Measurements from ENCODE around the gene NKX2-2. TPM values are rescaled to one million over a fixed set of nuclear protein-coding genes. Genes with fewer than 3 reads are reported as not detected.

Gene NKX2-2
- total and polyA plus RNA-seq, 2 of the 8 experiments (the other 6 are each of a cell fraction or from before 2014, with no cell fraction given): not detected

GRCh38 chr20:21508230-21509078 lies 5.4 kb downstream of the NKX2-2 start:
- Histone ChIP-seq H2BK12ac (ENCODE audit: low read depth, low read length) (0 out of 2 replicates have a peak overlapping the region, but pooled peaks have one; percentile 60), H3K36me3 (ENCODE audit: control insufficient read depth in 2 of 4, insufficient read depth in 4 of 4, low read length in 3 of 4) (peaks cover 0 to 4% (median 0%) of the 10 kb centered on the region in 4 experiments; a peak in 1 of 8 replicates), H4K91ac (replicated peaks; ENCODE audit: insufficient read length, low read length) (no peak overlapping the region), H2BK15ac (ENCODE audit: low read length) (no peak overlapping the region), H3K9ac (replicated peaks in 1 of 4; ENCODE audit: extremely low read depth in 1 of 4, low read depth in 3 of 4, low read length in 3 of 4) (no peak overlapping the region), H3K4me1 (replicated peaks in 1 of 4; ENCODE audit: control insufficient read depth in 3 of 4, insufficient read depth in 4 of 4, low read length in 3 of 4) (peaks cover 6 to 49% (median 21%) of the 10 kb centered on the region in 4 experiments; a peak in 6 of 7 replicates), H3K27ac (ENCODE audit: low read depth, low read length) (no peak overlapping the region), H2AFZ (ENCODE audit: low read length) (no peak overlapping the region), H4K5ac (ENCODE audit: insufficient read length, low read depth, low read length) (no peak overlapping the region), H3K56ac (replicated peaks; ENCODE audit: insufficient read length, low read depth, low read length) (no peak overlapping the region), H3K23me2 (ENCODE audit: low read depth, low read length) (peaks cover 10% of the 10 kb centered on the region; the same call in 1 of the 2 replicates), H3K4ac (replicated peaks; ENCODE audit: insufficient read length, low read depth, low read length) (no peak overlapping the region), H2BK5ac (ENCODE audit: low read depth, low read length) (no peak overlapping the region), H2AK5ac (ENCODE audit: low read depth, low read length) (no peak overlapping the region), H3K4me2 (ENCODE audit: insufficient read depth in 1 of 2, low read depth in 2 of 2, low read length in 2 of 2) (peak overlapping the region; percentile 48 to 65), H3K18ac (ENCODE audit: extremely low read depth, low read length) (no peak overlapping the region), H2BK120ac (replicated peaks; ENCODE audit: low read depth, low read length) (no peak overlapping the region), H3K4me3 (ENCODE audit: extremely low read depth in 1 of 4, insufficient read depth in 2 of 4, low read depth in 3 of 4, low read length in 4 of 4) (peak overlapping the region in 2 of 4 experiments; percentile 14 to 58; a peak in 1 of 8 replicates), H4K20me1 (replicated peaks in 1 of 2; ENCODE audit: control insufficient read depth in 1 of 2, insufficient read depth in 2 of 2, low read length in 2 of 2) (peaks cover 11 to 26% of the 10 kb centered on the region in 2 experiments), H3K27me3 (replicated peaks in 1 of 4; ENCODE audit: control insufficient read depth in 3 of 4, extremely low read depth in 1 of 4, insufficient read depth in 3 of 4, low read length in 3 of 4) (peaks cover 76 to 98% (median 91%) of the 10 kb centered on the region in 4 experiments), H4K8ac (ENCODE audit: extremely low read depth, insufficient read depth, low read length) (0 out of 2 replicates have a peak overlapping the region, but pooled peaks have one; percentile 18), H3K79me2 (ENCODE audit: control insufficient read depth in 1 of 2, insufficient read depth in 2 of 2, low read length in 2 of 2) (no peaks in the 10 kb centered on the region), H3K23ac (ENCODE audit: insufficient read length) (no peak overlapping the region), H3K9me3 (ENCODE audit: insufficient read depth in 2 of 2, low read depth in 1 of 2, low read length in 1 of 2) (no peaks in the 10 kb centered on the region), H2BK20ac (ENCODE audit: low read length) (no peak overlapping the region), H3K79me1 (ENCODE audit: low read depth, low read length) (no peaks in the 10 kb centered on the region), H3K14ac (ENCODE audit: insufficient read length) (no peak overlapping the region)
- peak; percentile 4 for TF ChIP-seq CTBP2 (IDR thresholded peaks at IDR 0.05; ENCODE audit: borderline replicate concordance, insufficient read depth, insufficient read length, low read length)
- TF ChIP-seq POLR2AphosphoS5 (IDR thresholded peaks at IDR 0.05; ENCODE audit: low read depth, low read length): no peak
- CTCF ChIA-PET (ENCODE audit: partially characterized antibody): interaction anchor here (0.7 to 7.1 kb wide), 15 partner anchors 12 to 672 kb away, joined by 3 to 90 read pairs (median 5); no protein-coding TSS in a partner anchor
- DNase-seq (ENCODE audit: low read depth in 1 of 2, low spot score in 2 of 2) (peak in 1 of 2 experiments; percentile 58), FAIRE-seq (no peak)
- POLR2A ChIA-PET (ENCODE audit: partially characterized antibody): interaction anchor here (2.9 kb wide), 1 partner anchor 10 kb away, joined by 12 read pairs; no protein-coding TSS in a partner anchor
- WGBS, 2 experiments (ENCODE audit: extremely low coverage in 1 of 2, insufficient coverage in 1 of 2, insufficient read length in 1 of 2, insufficient replicate concordance in 2 of 2, low coverage in 1 of 2, low lambda C conversion rate in 2 of 2, missing lambda C conversion rate in 1 of 2): 4 to 100% methylated on average over 1 to 45 of the region's 47 CpGs
